KMS-11 (cell line): ENCODE results near the gene PCNP.

Experiments used
- H2AFZ ChIP-seq: fragments of 200-600 bp; sonication (generic); 2 replicates; pipeline ENCODE4 v1.6.1; 2016; ENCODE audit warnings: antibody characterized with exemption, mixed run types, low read depth
- H3K27ac ChIP-seq: fragments of 200-600 bp; sonication (generic); 2 replicates; pipeline ENCODE4 v1.6.1; 2016; ENCODE audit warnings: mild to moderate bottlenecking, mixed run types
- H3K27me3 ChIP-seq: fragments of 200-600 bp; sonication (generic); 2 replicates; pipeline ENCODE4 v1.6.1; 2017; ENCODE audit warnings: mild to moderate bottlenecking, low read depth, mixed run types, moderate library complexity; ENCODE audit not compliant: insufficient read depth
- H3K36me3 ChIP-seq: fragments of 200-600 bp; sonication (generic); 2 replicates; pipeline ENCODE4 v1.6.1; 2017; ENCODE audit warnings: mild to moderate bottlenecking, mixed run types; ENCODE audit not compliant: insufficient read depth
- H3K4me1 ChIP-seq: fragments of 200-600 bp; sonication (generic); 2 replicates; pipeline ENCODE4 v1.6.1; 2016; ENCODE audit warnings: mild to moderate bottlenecking, low read depth, mixed run types; ENCODE audit not compliant: poor library complexity, severe bottlenecking
- H3K4me2 ChIP-seq: fragments of 200-600 bp; sonication (generic); 2 replicates; pipeline ENCODE4 v1.7.0; 2016; ENCODE audit warnings: mild to moderate bottlenecking, mixed run types
- H3K4me3 ChIP-seq: fragments of 200-600 bp; sonication (generic); IDR thresholded peaks from 2 replicates; pipeline ENCODE4 v1.6.1; 2017; ENCODE audit warnings: low read depth, low read length, mixed read lengths; ENCODE audit not compliant: insufficient read depth
- H3K79me2 ChIP-seq: fragments of 200-600 bp; sonication (generic); 2 replicates; pipeline ENCODE4 v1.6.1; 2016; ENCODE audit warnings: low read depth, mixed run types; ENCODE audit not compliant: insufficient read depth
- H3K9ac ChIP-seq: fragments of 200-600 bp; sonication (generic); 2 replicates; pipeline ENCODE4 v1.6.1; 2016; ENCODE audit warnings: mild to moderate bottlenecking, mixed run types
- H4K20me1 ChIP-seq: fragments of 200-600 bp; sonication (generic); 2 replicates; pipeline ENCODE4 v1.6.1; 2016; ENCODE audit warnings: mild to moderate bottlenecking, mixed run types; ENCODE audit not compliant: insufficient read depth
- CTCF ChIP-seq: fragments of 200-600 bp; sonication (generic); conservative IDR thresholded peaks from 2 replicates; pipeline ENCODE4 v1.6.1; 2017; ENCODE audit warnings: low read depth, mild to moderate bottlenecking, antibody characterized with exemption, low read length, moderate library complexity, mixed read lengths

The PCNP gene

GRCh38 chr3:101643009-101643844 lies 69.2 kb downstream of the PCNP start:
- Histone ChIP-seq H3K27ac (no peak overlapping the region), H3K9ac (no peak overlapping the region), H3K36me3 (no peaks in the 10 kb centered on the region), H4K20me1 (no peaks in the 10 kb centered on the region), H3K4me1 (peaks cover 7% of the 10 kb centered on the region), H2AFZ (no peak overlapping the region), H3K4me2 (no peak overlapping the region), H3K27me3 (no peaks in the 10 kb centered on the region), H3K79me2 (no peaks in the 10 kb centered on the region), H3K4me3 (no peak overlapping the region)
- TF ChIP-seq CTCF, result no peak
